GM18858 (cell line): ENCODE data around the gene HK3.

Experiments used
- ATAC-seq: cut with Tn5 transposase; IDR thresholded peaks from one replicate; pipeline ENCODE4 v1.9.1; 2021; ENCODE audit not compliant: unreplicated experiment

Gene HK3

GRCh38 chr5:176899296-176899891, at the start of gene HK3:
Gene HK3, minus strand, starts transcription at chr5:176899346. Its CDS starts 3,187 bp downstream, at chr5:176896159.
- no peak for ATAC-seq

- no peak for ATAC-seq
Observed at GRCh38 chr5:176948458-176948857, 49.3 kb upstream of the HK3 start.

GRCh38 chr5:176947847-176948246, 48.7 kb upstream of the HK3 start:
- no peak for ATAC-seq

GRCh38 chr5:176944268-176944667, 45.1 kb upstream of the HK3 start:
- no peak for ATAC-seq

GRCh38 chr5:176943816-176944215, 44.7 kb upstream of the HK3 start:
- no peak for ATAC-seq

GRCh38 chr5:176941951-176942350, 42.8 kb upstream of the HK3 start:
- ATAC-seq = no peak

GRCh38 chr5:176938472-176938871, 39.3 kb upstream of the HK3 start:
- no peak for ATAC-seq

GRCh38 chr5:176935017-176935416, 35.9 kb upstream of the HK3 start:
- no peak for ATAC-seq

- no peak for ATAC-seq
Observed at GRCh38 chr5:176934309-176934930, 35.3 kb upstream of the HK3 start.

- ATAC-seq = no peak
Observed at GRCh38 chr5:176929654-176930053, 30.5 kb upstream of the HK3 start.

GRCh38 chr5:176927562-176927961, 28.4 kb upstream of the HK3 start:
- ATAC-seq = no peak

GRCh38 chr5:176922817-176923216, 23.7 kb upstream of the HK3 start:
- ATAC-seq = no peak

- ATAC-seq = no peak
Observed at GRCh38 chr5:176921714-176922113, 22.6 kb upstream of the HK3 start.

- ATAC-seq = no peak
Observed at GRCh38 chr5:176918613-176919012, 19.5 kb upstream of the HK3 start.

GRCh38 chr5:176916337-176916736, 17.2 kb upstream of the HK3 start:
- no peak for ATAC-seq

GRCh38 chr5:176915906-176916305, 16.8 kb upstream of the HK3 start:
- no peak for ATAC-seq

- ATAC-seq = no peak
Observed at GRCh38 chr5:176912115-176912514, 13.0 kb upstream of the HK3 start.

- no peak for ATAC-seq
Observed at GRCh38 chr5:176908675-176909368, 9.7 kb upstream of the HK3 start.

- no peak for ATAC-seq
Observed at GRCh38 chr5:176906796-176907195, 7.7 kb upstream of the HK3 start.

- ATAC-seq = no peak
Observed at GRCh38 chr5:176906126-176906525, 7.0 kb upstream of the HK3 start.

- ATAC-seq = no peak
Observed at GRCh38 chr5:176904276-176904675, 5.1 kb upstream of the HK3 start.

- no peak for ATAC-seq
Observed at GRCh38 chr5:176902911-176903664, 3.9 kb upstream of the HK3 start.
